A549 treated with CpdA at 1 μM for 4 hours (cell line): ENCODE data around the gene STYK1. TPM values are rescaled to one million over a fixed set of nuclear protein-coding genes. Genes with fewer than 3 reads are reported as not detected.

Source experiments
- total RNA-seq: library from RNA; stranded (reverse); fragments of 200-300 nt; extraction: Qiagen RNA extraction; gene quantifications from 5 replicates; pipeline ENCODE4 v1.2.3, GENCODE V29; 2022; ENCODE audit warnings: low read depth

Gene STYK1, protein sequence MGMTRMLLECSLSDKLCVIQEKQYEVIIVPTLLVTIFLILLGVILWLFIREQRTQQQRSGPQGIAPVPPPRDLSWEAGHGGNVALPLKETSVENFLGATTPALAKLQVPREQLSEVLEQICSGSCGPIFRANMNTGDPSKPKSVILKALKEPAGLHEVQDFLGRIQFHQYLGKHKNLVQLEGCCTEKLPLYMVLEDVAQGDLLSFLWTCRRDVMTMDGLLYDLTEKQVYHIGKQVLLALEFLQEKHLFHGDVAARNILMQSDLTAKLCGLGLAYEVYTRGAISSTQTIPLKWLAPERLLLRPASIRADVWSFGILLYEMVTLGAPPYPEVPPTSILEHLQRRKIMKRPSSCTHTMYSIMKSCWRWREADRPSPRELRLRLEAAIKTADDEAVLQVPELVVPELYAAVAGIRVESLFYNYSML
- 0.12 to 0.76 TPM (median 0.23 TPM) in 5 replicates for total RNA-seq

DNA sequence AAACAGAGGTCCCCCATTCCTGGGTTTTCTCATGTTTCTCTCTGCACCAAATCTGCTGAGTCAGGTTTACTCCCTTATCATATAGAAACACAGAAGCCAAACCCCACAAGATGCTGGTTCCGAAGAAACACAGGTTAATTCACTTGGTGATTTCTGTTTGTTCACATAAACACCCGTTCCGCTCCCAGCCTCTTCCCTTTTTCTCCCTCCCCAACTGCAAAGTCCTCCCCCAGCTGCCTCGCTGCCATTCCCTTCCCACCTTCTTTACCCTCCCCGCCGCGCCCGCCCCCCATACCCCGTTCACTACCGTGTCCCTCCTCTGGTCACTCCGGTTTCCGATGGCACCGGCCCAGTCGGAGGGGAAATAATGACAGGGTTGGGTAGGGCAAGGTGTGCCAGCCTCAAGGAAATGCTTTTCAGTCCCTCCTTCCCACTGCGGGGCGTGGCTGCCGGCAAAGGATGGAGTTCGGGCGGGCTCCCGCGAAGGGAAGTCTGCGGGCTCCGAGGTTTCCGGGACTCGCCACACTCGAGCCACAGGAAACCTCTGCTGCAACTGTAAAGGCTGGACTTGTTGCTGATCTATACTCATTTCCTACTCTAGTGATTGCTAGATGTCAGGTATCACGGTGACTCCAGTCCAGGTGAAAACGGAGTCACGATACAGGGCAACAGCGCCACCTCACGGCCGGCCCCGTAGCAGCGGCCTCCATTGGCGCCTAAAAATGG is at the start of gene STYK1:
Gene STYK1 (minus strand): TSS at position 394 of the 726 bp plus-strand sequence. CDS start 39,434 bp downstream, outside the sequence.

DNA sequence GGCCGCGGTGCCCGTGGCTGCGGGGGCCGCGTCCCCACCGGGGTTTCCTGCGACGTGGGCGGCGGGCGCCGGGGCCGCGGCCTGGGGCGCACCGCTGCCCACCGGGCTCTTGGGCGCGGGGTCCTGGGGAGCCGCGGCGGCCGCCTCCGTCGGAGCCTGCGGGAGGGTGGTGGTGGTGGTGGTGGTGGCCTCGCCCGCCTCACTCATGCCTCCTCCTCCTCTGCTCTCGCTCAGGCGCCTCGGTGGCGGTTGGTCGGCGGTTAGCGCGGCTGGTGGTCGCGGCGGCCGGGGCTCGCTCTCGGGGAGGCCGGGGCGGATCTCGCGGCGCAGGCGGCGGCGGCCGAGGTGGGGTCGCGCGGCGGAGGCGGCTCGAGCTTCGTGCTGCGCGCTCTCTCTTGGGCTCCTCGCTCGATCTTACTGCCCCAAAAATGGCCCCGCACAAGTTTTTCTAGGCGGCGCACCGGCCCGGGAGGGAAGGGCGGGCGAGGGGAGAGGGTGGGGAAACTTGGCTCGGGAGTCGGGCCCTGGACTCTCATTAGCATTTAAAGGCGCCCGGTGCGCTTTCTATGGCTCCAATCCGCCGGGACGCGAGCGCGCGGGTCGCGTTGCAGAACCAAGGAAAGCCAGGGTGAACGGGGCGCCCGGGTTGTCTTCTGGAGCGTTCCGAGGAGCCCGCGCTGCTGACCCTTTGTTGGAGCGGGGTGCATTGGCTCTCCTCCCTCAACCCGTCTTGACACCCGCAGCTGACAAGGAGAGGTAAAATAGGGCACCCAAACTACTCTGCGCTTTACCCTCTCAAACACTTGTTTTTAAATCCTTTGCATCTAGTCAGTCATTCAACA is 49.3 kb upstream of the STYK1 start, which contains the start of gene YBX3:
Gene YBX3 (minus strand): TSS at position 419 of the 842 bp plus-strand sequence. CDS start 212 bp downstream, at position 207.

DNA sequence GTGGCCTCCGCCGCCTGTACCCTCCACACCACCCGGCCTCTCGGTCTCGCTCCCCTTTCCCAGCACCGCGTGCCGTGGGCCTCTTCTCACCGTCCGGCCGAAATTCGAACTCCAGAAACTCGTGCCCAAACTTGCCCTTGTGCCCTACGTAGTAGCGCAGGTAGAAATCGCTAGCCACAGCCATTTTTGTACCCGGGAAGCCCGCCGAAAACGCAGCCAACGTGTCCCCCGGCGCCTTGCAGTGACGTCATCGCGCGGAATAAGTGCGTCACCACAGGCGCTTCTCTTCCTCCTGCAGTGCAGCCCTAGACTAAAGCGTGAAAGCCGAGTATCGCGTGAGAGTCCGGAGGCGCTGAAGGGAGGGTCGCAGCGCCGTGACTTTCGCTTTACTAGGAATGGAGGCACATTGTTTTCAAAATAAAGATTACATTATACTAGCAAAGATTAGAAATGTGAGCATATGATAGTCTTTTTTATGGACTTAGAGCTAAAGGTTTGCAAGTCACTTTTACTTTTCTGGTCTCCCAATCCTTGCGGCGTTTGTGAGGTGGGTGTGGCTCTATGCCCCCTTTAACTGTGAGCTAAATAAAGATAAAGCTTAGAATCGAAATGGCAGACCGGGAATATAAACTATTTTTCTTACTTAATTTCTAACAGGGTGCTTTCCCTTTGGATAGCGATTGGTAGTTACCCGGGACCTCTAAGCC is 60.4 kb downstream of the STYK1 start, which contains the start of gene MAGOHB:
Gene MAGOHB (minus strand): TSS at position 261 of the 707 bp plus-strand sequence. CDS start 77 bp downstream, at position 184.

Other genes with a start within 250 kb of the STYK1 start
- 1.0 to 2.2 TPM (median 1.4 TPM) in 5 replicates for gene KLRC2, start 238.0 kb downstream of the STYK1 start, total RNA-seq
- gene KLRC1, start 220.7 kb downstream of the STYK1 start, total RNA-seq: 0.06 TPM in 1 of 5 replicates, not detected in the others
- gene EIF2S3B, start 168.2 kb downstream of the STYK1 start, total RNA-seq: 0.45 to 1.2 TPM (median 0.67 TPM) in 5 replicates
- 46.2 to 69.7 TPM (median 56.1 TPM) in 5 replicates for gene MAGOHB, start 60.4 kb downstream of the STYK1 start, total RNA-seq
- gene YBX3, start 49.3 kb upstream of the STYK1 start, total RNA-seq: 248 to 289 TPM (median 263 TPM) in 5 replicates
- not detected in 5 replicates for gene TAS2R7, start 128.6 kb upstream of the STYK1 start, total RNA-seq
- not detected in 5 replicates for gene TAS2R8, start 133.2 kb upstream of the STYK1 start, total RNA-seq
- not detected in 5 replicates for gene TAS2R9, start 136.1 kb upstream of the STYK1 start, total RNA-seq
- 0.05 TPM in 1 of 5 replicates, not detected in the others for gene TAS2R10, start 152.3 kb upstream of the STYK1 start, total RNA-seq
- gene PRR4, start 175.4 kb upstream of the STYK1 start, total RNA-seq: 1.5 to 4.3 TPM (median 3.3 TPM) in 5 replicates
- gene PRH1, start 210.2 kb upstream of the STYK1 start, total RNA-seq: 1.6 to 3.8 TPM (median 3.1 TPM) in 5 replicates
- gene TAS2R13, start 235.5 kb upstream of the STYK1 start, total RNA-seq: not detected in 5 replicates